DOHH2 (cell line): Measurements from ENCODE around the gene RPS4Y1.

Source experiments
- H3F3A ChIP-seq: fragments of 200-600 bp; sonication (generic), shearing (Covaris generic); 2 replicates; pipeline ENCODE4 v1.6.0; 2016; ENCODE audit warnings: antibody characterized with exemption, mild to moderate bottlenecking; ENCODE audit not compliant: control insufficient read depth, insufficient read depth
- H3K27ac ChIP-seq: fragments of 200-600 bp; sonication (generic); 2 replicates; pipeline ENCODE4 v1.5.1; 2014; ENCODE audit warnings: low read depth, mild to moderate bottlenecking, low read length, moderate library complexity
- H3K27me3 ChIP-seq: fragments of 200-600 bp; sonication (generic); 2 replicates; pipeline ENCODE4 v1.6.1; 2014; ENCODE audit warnings: mild to moderate bottlenecking, low read length, mixed read lengths; ENCODE audit not compliant: control insufficient read depth
- H3K36me3 ChIP-seq: fragments of 200-600 bp; sonication (generic); 2 replicates; pipeline ENCODE4 v1.6.1; 2014; ENCODE audit warnings: mild to moderate bottlenecking, low read length, moderate library complexity, mixed read lengths; ENCODE audit not compliant: control insufficient read depth
- H3K4me1 ChIP-seq: fragments of 200-600 bp; sonication (generic); 2 replicates; pipeline ENCODE4 v1.6.1; 2014; ENCODE audit warnings: mild to moderate bottlenecking, low read length, mixed read lengths; ENCODE audit not compliant: control insufficient read depth
- H3K4me2 ChIP-seq: fragments of 200-600 bp; sonication (generic); 2 replicates; pipeline ENCODE4 v1.6.0; 2014; ENCODE audit warnings: mild to moderate bottlenecking, low read length, moderate library complexity
- H3K4me3 ChIP-seq: fragments of 200-600 bp; sonication (generic); 2 replicates; pipeline ENCODE4 v1.5.1; 2014; ENCODE audit warnings: mild to moderate bottlenecking, low read length, mixed read lengths
- H3K79me2 ChIP-seq: fragments of 200-600 bp; sonication (generic); 2 replicates; pipeline ENCODE4 v1.6.1; 2014; ENCODE audit warnings: mild to moderate bottlenecking, low read length, mixed read lengths; ENCODE audit not compliant: control insufficient read depth
- H3K9me2 ChIP-seq: fragments of 200-600 bp; sonication (generic); replicated peaks from 2 replicates; pipeline ENCODE4 v1.6.1; 2014; ENCODE audit warnings: mild to moderate bottlenecking, low read length, mixed read lengths; ENCODE audit not compliant: control insufficient read depth
- H3K9me3 ChIP-seq: fragments of 200-600 bp; sonication (generic); 2 replicates; pipeline ENCODE4 v1.6.1; 2014; ENCODE audit warnings: antibody characterized with exemption, low read length, mixed read lengths; ENCODE audit not compliant: control insufficient read depth, insufficient read depth
- H4K20me1 ChIP-seq: fragments of 200-600 bp; sonication (generic); 2 replicates; pipeline ENCODE4 v1.6.0; 2014; ENCODE audit warnings: low read depth, mild to moderate bottlenecking, antibody characterized with exemption, low read length, moderate library complexity; ENCODE audit not compliant: control insufficient read depth, insufficient read depth
- CTCF ChIP-seq: fragments of 200-600 bp; sonication (generic); IDR thresholded peaks from one replicate; pipeline ENCODE4 v1.5.1; 2014; ENCODE audit warnings: antibody characterized with exemption, mild to moderate bottlenecking, low read depth, low read length; ENCODE audit not compliant: poor library complexity, severe bottlenecking
- EZH2phosphoT487 ChIP-seq: fragments of 200-600 bp; sonication (generic); IDR thresholded peaks from 2 replicates; pipeline ENCODE4 v1.6.1; 2017; ENCODE audit warnings: borderline replicate concordance, mild to moderate bottlenecking, antibody characterized with exemption, low read length, moderate library complexity, mixed read lengths

RPS4Y1 gene

GRCh38 chrY:2846791-2847190, 5.4 kb downstream of the RPS4Y1 start:
- no peaks in the 10 kb centered on the region for H3K9me3 ChIP-seq
- H3K4me3 ChIP-seq, result no peak overlapping the region
- H3K79me2 ChIP-seq, result peaks cover 97% of the 10 kb centered on the region
- H3K9me2 ChIP-seq, result no peaks in the 10 kb centered on the region
- peaks cover 3% of the 10 kb centered on the region; the same call in 1 of the 2 replicates for H4K20me1 ChIP-seq
- no peaks in the 10 kb centered on the region for H3F3A ChIP-seq
- peaks cover 95% of the 10 kb centered on the region for H3K36me3 ChIP-seq
- H3K4me2 ChIP-seq, result no peak overlapping the region
- H3K27ac ChIP-seq, result no peak overlapping the region
- H3K4me1 ChIP-seq, result peaks cover 30% of the 10 kb centered on the region
- TF ChIP-seq CTCF (no peak), EZH2phosphoT487 (no peak)
- H3K27me3 ChIP-seq, result no peaks in the 10 kb centered on the region

DNA sequence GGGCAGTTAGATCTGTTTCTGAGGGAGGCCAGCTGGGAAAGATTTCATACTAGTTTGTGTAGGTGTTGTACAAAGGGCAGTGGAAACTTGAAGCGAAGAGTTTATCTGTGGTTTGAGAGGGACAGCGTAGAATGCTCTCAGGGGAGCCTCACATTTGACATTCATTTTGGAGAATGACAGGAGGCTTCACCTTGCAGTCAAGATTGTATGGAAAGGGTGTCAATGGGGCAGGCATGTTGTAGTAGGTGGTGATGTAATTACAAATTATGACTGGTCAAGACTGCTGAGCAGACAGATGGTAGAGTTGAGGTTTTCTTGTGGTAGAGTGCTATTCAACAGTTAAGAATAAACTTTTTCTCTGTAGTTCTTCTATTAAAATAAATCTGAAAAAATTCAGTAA, 7.0 kb downstream of the RPS4Y1 start:
- Histone ChIP-seq H3K27ac (no peak overlapping the region), H3K27me3 (no peaks in the 10 kb centered on the region), H3K79me2 (peaks cover 97% of the 10 kb centered on the region), H3K9me2 (no peaks in the 10 kb centered on the region), H3K4me1 (peaks cover 17% of the 10 kb centered on the region), H3K36me3 (peaks cover 95% of the 10 kb centered on the region), H4K20me1 (peaks cover 3% of the 10 kb centered on the region; the same call in 1 of the 2 replicates), H3K4me2 (no peak overlapping the region), H3F3A (no peaks in the 10 kb centered on the region), H3K4me3 (no peak overlapping the region), H3K9me3 (no peaks in the 10 kb centered on the region)
- TF ChIP-seq CTCF (no peak), EZH2phosphoT487 (no peak)

GRCh38 chrY:2849368-2849767, 8.0 kb downstream of the RPS4Y1 start:
- H3K4me2 ChIP-seq, result no peak overlapping the region
- no peak overlapping the region for H3K4me3 ChIP-seq
- H3K79me2 ChIP-seq, result peaks cover 97% of the 10 kb centered on the region
- peaks cover 95% of the 10 kb centered on the region for H3K36me3 ChIP-seq
- TF ChIP-seq EZH2phosphoT487 (no peak), CTCF (no peak)
- H3K27me3 ChIP-seq, result no peaks in the 10 kb centered on the region
- H3K9me3 ChIP-seq, result no peaks in the 10 kb centered on the region
- H3K4me1 ChIP-seq, result peaks cover 7% of the 10 kb centered on the region
- peaks cover 3% of the 10 kb centered on the region; the same call in 1 of the 2 replicates for H4K20me1 ChIP-seq
- H3K27ac ChIP-seq, result no peak overlapping the region
- H3K9me2 ChIP-seq, result no peaks in the 10 kb centered on the region
- no peaks in the 10 kb centered on the region for H3F3A ChIP-seq
